Fibroblast of pulmonary artery (primary cell): Measurements from ENCODE around the gene RMI2.

Experiments
- DNase-seq: peaks from one replicate; pipeline ENCODE4 v3.0.0-alpha.2; 2010; ENCODE audit warnings: low read depth
- H3K4me3 ChIP-seq: replicated peaks from 2 replicates; pipeline ENCODE4 v1.5.1; 2011; ENCODE audit warnings: low read depth, mild to moderate bottlenecking, control low read depth, low read length, moderate library complexity
- TF ChIP-seq, protein P1 (sequence below): IDR thresholded peaks from 2 replicates; pipeline ENCODE4 v1.5.1; 2011; ENCODE audit warnings: mild to moderate bottlenecking, control low read depth, low read length, inconsistent platforms; ENCODE audit errors: missing control alignments

Gene RMI2

DNA sequence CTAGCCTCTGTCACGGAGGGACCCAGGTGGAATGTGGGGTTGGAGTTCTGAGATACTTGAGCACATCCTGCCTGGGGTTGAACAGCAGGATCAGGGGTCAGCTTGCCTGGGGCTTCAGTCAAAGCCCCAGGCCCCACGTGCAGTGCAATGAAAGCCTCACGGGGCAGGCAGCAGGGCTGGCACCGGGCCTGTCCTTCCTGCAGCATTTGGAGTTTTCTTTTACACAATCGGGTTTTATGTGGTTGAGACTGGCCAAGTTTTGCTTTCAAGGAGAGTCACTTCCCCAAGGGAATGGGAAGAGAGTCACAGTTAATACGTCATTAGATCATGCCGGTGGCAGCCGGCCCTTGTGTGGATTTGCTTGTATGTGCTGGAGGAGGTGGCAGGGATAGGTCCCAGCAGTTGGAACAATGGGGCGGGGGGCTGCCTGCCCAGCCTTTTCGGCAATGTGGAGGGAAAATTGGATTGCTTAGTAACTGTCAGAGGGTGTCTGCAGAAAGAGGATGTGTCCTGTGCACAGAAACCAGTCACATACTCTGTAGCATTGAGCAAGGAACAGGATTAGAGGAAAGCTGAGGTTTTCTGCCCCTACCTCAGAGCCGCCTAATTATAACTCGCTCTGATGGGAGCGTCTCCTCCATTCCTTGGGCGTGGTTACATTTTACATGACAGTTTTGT lies 4.5 kb downstream of the RMI2 start:
- peak; percentile 79 for DNase-seq

DNA sequence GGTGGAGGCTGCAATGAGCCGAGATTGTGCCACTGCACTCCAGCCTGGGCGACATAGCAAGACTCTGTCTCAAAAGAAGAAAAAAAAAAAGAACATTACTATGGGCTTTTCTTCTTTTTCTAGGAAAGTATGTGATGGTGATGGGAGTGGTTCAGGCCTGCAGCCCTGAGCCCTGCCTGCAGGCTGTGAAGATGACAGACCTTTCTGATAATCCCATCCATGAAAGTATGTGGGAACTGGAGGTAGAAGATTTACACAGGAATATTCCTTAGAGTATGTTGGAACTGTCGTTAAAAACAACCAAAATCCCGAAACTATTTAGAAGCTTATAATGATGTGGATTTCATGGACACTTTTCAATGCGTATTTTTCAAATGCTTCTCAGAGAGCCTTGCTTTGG lies 5.3 kb downstream of the RMI2 start:
- DNase-seq, result no peak
- H3K4me3 ChIP-seq, result no peak overlapping the region
- TF ChIP-seq, protein P1, sequence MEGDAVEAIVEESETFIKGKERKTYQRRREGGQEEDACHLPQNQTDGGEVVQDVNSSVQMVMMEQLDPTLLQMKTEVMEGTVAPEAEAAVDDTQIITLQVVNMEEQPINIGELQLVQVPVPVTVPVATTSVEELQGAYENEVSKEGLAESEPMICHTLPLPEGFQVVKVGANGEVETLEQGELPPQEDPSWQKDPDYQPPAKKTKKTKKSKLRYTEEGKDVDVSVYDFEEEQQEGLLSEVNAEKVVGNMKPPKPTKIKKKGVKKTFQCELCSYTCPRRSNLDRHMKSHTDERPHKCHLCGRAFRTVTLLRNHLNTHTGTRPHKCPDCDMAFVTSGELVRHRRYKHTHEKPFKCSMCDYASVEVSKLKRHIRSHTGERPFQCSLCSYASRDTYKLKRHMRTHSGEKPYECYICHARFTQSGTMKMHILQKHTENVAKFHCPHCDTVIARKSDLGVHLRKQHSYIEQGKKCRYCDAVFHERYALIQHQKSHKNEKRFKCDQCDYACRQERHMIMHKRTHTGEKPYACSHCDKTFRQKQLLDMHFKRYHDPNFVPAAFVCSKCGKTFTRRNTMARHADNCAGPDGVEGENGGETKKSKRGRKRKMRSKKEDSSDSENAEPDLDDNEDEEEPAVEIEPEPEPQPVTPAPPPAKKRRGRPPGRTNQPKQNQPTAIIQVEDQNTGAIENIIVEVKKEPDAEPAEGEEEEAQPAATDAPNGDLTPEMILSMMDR, result no peak

More for the DNA sequence above, 4.5 kb downstream of the RMI2 start:
- TF ChIP-seq, protein P1, result no peak
- no peak overlapping the region for H3K4me3 ChIP-seq

DNA sequence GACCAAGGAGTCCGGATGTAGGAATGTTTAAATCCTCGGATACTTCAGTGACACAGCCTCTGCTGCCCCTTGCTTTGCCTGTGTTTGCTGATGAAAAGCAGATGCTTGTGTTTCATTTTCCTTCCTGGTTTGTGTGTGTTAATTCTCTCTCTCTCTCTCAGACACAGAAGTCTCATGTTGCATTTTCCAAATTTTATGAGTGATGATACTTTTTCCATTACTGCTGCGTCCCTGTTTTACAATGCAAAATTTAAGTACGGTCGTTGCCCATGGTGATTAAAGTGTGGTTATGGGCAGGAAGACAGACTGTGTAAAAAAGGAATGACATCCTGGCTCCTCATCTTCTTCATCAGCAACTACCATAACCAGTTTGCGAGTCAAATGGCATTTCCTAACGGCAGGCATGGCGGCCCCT lies 5.7 kb downstream of the RMI2 start:
- H3K4me3 ChIP-seq, result no peak overlapping the region
- DNase-seq, result peak; percentile 59
- TF ChIP-seq, protein P1, result no peak

DNA sequence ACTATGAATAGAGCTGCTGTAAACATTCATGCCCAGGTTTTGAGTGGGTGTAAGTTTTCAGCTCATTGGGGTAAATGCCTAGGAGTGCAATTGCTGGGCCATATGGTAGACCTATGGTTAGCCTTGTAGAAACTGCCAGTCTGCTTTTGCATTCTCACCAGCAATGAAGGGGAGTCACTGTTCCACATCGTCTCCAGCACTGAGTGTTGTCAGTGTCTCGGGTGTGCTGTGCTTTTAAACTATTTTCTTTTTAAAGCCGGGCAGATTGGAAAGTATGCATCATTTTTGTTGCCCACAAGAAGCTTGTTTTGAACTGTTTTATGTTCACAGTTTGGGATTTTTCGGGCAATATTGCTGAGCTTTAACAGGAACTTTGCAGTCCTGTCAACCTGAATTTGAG lies 7.9 kb downstream of the RMI2 start:
- no peak overlapping the region for H3K4me3 ChIP-seq
- no peak for DNase-seq
- TF ChIP-seq, protein P1, result no peak

DNA sequence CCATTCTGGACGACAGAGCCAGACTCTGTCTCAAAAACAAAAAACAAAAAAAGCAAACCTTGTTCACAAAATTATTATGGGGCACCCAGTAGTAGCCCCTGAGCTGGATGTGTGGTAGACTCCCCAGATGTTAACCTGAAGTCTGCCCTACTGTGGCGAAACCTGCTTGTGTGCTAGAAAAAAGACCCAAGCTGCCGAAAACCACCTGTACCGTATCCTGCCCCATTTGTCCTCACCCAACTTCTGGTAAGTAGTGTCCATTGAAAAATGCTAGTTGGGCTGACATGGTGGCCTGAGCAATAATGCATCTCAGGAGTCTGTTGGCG lies 9.1 kb downstream of the RMI2 start:
- H3K4me3 ChIP-seq, result no peak overlapping the region
- no peak for DNase-seq
- TF ChIP-seq, protein P1, result no peak

DNA sequence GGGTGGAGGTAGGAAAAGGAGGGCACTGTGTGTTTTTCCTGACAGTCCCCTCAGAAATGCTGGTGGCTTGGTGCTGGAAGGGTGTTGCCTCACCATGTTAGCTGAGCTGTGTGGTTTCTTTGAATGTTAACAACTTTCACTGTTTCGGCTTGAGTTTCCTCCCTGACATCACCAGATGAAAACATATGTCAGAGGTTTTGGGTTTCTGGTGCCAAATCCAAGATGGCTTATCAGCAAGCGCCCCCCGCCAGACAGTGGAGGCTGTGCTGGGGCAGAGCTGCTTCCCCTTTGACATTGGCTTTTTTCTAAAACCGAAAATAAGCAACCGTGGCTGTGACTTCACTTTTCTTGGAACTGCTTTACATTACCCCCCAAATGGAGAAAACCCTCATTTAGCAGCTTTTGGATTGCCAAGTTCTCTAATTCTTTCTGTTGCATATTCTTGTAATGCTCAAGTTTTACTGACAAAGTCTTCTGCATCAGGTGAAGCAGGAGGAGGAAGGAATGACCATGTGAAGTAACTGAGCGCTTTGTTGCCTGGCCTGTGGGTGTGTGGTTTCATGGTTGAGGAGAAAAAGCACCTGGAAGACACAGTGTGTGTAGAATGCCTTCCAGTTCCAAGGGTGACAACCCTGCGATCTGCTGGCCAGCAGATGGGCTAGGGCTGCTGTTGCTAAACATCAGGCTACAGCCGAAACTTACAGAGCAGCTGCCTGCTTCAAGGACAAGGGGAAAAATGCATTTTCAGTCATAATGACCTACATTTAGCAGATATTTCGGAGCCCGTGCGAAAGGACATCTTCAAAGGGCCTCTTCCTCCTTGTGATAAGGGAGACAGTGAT lies 9.7 kb downstream of the RMI2 start:
- TF ChIP-seq, protein P1, result no peak
- no peak overlapping the region for H3K4me3 ChIP-seq
- DNase-seq, result no peak
